Endothelial cell of hepatic sinusoid (primary cell): ENCODE results near the gene ANKS6.

ENCODE experiments used
- in situ Hi-C: cut with HindIII; loops from 2 replicates; pipeline ENCODE4 v1.10.0; 2017; ENCODE audit warnings: low sequenced_read_pairs

Gene ANKS6

GRCh38 chr9:98773721-98774120 is 22.6 kb downstream of the ANKS6 start:
- in situ Hi-C loops, result loop anchor here (25.0 kb wide), 1 partner anchor 211 kb away; no protein-coding TSS in a partner anchor

DNA sequence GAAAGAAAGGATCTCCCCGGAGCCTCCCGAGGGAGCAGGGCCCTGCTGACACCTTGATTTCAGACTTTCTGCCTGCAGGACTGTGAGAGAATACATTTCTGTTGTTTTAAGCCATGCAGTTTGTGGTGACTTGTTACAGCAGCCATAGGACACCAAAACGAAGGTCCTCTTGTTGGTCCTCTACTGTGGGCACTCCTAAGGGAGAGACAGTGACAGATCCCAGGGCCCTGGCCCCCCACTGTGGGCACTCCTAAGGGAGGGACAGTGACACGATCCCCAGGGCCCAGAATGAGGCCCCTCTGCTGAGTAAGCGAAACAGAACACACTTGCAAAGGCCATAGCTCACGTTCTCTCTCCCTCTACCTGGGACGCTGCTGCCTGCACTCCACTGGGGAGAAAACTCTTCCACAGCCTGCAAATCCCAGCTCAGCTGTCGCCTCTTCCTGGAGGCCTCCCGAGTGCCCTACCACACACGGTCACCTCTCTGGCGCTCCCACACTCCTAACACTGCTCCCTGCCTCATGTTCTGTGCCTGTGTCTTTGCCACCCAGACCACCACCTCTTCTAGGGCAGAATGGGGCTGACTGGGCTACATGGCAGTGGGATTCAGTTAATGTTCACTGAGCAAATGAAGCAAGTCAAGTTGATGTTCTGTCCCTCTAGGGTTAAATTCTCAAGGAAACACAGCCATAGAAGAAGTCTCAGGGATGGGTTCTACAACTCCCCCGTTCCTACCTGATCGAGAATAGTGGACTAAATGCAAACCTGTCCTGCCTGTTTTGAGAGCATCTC is 23.8 kb downstream of the ANKS6 start:
- in situ Hi-C loops, result loop anchor here (25.0 kb wide), 1 partner anchor 210 kb away; no protein-coding TSS in a partner anchor

GRCh38 chr9:98771209-98771874 is 25.0 kb downstream of the ANKS6 start:
- in situ Hi-C loops, result loop anchor here (25.0 kb wide), 1 partner anchor 209 kb away; no protein-coding TSS in a partner anchor

- in situ Hi-C loops, result loop anchor here (25.0 kb wide), 1 partner anchor 208 kb away; no protein-coding TSS in a partner anchor
These were observed 25.6 kb downstream of the ANKS6 start for GRCh38 chr9:98770717-98771116.

DNA sequence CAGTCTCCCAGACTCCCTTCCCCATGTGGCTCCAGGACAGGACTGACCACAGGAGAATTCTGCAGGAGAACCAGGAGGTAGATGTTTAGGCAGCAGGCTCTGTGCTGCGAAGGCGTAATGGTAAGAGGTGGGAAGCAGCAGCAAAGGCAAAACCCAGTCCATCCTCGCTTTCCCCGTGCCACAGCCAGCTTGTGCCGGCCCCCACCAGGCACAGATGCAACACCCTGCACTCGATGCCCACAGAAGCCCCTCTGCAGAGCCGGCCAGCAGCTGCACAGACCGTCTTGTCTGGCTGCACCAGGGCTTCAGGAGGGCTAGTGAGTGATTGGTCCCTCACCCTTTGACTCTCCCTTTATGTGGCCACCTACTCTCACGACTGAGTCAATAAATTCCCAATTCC is 28.0 kb downstream of the ANKS6 start:
- in situ Hi-C loops, result loop anchor here (5.0 to 25.0 kb wide), 2 partner anchors 206 to 481 kb away; no protein-coding TSS in a partner anchor

DNA sequence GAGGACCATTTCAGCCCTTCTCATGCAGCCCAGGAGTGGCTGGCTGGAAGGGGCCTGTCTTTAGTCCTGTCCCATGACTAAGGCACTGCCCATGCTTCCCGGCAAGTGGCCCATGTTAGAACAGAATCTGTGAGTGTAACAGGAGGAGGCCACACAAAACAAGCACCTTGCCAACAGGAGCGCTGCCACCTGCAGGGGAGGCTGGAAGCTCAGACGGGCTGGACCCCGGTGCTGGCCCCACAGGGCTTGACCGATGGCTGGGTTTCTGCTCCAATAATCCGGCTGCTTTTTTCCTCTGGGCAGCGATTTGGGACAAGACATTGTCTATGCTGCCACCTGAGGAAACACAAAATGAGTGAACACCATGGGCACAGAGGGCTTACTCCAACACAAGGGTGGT is 28.4 kb downstream of the ANKS6 start:
- in situ Hi-C loops, result loop anchor here (5.0 to 25.0 kb wide), 2 partner anchors 206 to 481 kb away; no protein-coding TSS in a partner anchor

DNA sequence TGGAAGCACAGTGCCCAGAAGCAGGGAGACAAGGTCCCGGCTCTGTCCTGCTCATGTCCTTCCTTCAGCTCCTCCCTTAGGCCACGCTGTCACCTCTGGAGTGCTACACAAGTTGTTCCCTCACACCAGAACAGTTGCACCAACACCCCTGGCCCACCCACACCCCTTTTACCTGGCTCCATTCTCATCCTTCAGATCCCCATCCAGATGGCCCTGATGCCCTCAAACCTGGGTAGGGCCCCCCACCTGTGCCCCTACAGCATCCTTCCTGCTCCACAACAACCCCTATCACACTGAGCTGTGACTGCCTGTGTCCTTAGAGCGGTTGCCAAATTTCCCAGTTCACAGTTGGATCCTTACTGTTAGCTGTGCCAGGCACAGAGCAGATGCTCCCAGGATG is 29.2 kb downstream of the ANKS6 start:
- in situ Hi-C loops, result loop anchor here (5.0 to 25.0 kb wide), 2 partner anchors 205 to 480 kb away; no protein-coding TSS in a partner anchor

DNA sequence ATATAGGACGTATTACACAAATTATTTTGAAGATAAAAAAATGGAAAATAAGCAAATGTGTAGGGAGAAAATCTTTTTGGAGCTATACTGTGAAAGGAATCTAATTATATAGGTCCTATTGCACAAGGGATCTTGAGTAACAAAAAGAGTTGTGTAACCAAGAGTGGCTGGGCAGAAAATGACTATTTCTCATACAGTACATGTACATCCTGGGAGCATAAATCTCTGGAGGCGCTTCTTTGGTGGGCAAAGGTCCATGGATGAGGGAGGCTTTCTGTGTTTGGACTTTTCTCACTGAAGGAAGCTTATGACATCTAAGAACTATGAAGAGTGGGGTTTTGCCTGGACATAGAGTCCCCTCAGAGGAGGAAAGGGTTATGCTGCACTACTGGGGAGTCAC is 29.8 kb downstream of the ANKS6 start:
- in situ Hi-C loops, result loop anchor here (5.0 to 25.0 kb wide), 2 partner anchors 204 to 479 kb away; no protein-coding TSS in a partner anchor

GRCh38 chr9:98765256-98765655 is 31.1 kb downstream of the ANKS6 start:
- in situ Hi-C loops, result loop anchor here (5.0 to 25.0 kb wide), 2 partner anchors 203 to 478 kb away; no protein-coding TSS in a partner anchor

GRCh38 chr9:98763986-98764745 is 32.2 kb downstream of the ANKS6 start:
- in situ Hi-C loops, result loop anchor here (25.0 kb wide), 1 partner anchor 202 kb away; no protein-coding TSS in a partner anchor

GRCh38 chr9:98760231-98760630 is 36.1 kb downstream of the ANKS6 start:
- in situ Hi-C loops, result loop anchor here (25.0 kb wide), 1 partner anchor 198 kb away; no protein-coding TSS in a partner anchor

DNA sequence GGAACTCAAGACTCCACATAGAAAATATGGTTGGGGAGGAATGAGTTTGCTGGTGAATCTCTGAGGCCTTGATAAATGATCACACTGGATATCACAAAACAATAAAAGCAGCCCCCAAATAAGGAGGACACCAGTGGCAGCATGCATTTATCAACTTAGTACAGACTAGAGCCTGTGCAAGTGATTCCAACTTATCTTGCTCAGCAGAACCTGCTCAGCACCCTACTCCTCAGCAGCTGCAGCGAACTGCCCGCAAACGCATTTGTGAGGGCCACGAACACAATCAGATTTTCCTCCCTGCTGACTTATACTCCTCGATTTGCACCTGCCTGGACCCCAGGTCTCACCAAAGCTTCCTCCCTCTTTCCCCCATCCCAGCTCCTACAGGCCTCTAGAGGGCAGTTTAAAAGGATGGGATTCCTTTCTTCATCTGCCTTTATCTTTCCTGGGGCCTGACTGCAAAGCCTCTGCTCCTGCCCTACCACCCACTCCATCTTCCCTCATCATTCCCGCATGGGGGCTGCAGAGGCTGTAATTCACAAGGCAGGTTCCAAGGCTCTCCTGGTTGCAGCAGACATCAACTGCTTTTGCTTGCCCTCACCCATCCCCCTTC is 41.2 kb downstream of the ANKS6 start:
- in situ Hi-C loops, result loop anchor here (25.0 kb wide), 1 partner anchor 193 kb away; no protein-coding TSS in a partner anchor

DNA sequence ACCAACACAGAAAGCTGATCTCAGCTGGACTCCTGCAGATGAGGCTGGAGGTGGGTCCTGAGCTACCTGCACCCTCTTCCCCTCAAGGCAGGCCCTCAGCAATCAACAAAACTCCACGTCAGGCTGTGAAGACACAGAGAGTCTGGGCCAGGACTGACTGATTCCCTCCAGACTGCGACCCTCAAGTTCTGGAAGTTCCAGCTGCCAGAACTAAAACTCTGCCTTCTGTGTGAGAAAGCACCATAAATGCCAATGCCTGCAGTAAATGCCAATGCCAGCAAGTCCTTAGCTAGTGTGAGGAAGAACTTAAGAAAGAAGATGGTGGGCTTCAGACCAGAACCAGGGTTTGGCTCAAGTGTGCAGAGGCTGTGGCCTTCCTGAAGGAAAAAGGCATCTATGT is 45.1 kb downstream of the ANKS6 start:
- in situ Hi-C loops, result loop anchor here (25.0 kb wide), 1 partner anchor 189 kb away; no protein-coding TSS in a partner anchor

- in situ Hi-C loops, result loop anchor here (25.0 kb wide), 1 partner anchor 188 kb away; no protein-coding TSS in a partner anchor
These were observed 45.8 kb downstream of the ANKS6 start for GRCh38 chr9:98750364-98751060.

- in situ Hi-C loops, result no loop called here
These were observed 48.9 kb downstream of the ANKS6 start for GRCh38 chr9:98747476-98747875.

GRCh38 chr9:98745470-98745869 is 50.9 kb downstream of the ANKS6 start:
- in situ Hi-C loops, result no loop called here

DNA sequence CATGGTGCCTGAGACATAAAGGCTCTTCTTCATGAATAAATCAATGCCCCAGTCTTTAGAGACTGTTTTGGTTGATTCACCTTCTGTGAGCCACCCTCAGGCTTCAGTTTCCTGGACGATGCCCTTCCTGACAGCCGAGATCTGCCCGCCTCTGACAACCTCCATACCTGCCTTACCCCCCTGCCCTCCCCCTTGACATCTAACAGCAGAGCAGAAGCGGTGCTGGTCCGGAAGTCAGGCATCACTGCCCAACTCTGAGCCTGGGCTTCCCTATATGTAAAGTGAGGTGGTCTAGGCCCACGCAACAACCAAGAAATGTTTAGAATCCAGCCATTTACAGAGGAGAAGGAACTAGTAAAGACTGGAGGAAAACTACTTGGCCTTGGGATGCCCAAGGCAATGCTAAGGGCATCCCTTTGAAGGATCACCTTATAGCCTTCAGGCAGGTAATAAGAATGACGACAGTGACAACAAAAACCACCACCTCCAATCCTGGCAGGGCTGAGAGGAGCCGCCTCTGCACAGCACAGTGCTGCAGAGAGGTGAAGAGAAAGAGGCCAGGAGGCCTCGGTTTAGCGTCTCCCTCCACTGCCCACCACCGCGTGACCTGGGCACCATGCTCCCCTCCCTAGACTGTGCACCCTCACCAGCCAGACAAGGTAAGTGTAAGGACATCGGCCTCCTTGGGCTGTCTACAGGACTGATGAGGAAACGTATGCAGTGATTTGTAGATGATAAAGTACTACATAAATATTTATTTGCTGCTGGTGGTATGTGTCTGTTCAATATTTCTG is 52.3 kb downstream of the ANKS6 start:
- in situ Hi-C loops, result no loop called here

DNA sequence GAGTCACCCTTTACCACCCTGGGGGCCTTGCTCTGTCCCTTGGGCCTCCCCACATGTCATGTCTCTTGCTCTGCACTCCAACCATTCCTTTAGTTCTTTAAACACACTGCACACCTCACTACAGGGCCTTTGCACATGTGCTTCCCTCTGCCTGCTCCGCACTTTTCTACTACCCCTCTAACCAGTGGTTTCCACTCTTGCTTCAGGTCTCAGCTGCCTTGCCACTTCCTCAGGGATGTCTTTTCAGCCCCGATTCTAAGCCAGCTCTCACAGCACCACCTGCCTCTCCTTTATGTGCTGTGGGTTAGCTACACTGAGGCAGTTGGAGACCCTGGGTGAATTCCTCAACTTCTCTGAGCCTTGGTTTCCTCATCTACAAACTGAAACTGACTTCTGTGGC is 53.0 kb downstream of the ANKS6 start:
- in situ Hi-C loops, result no loop called here
